HL-60 (cell line): ENCODE measurements around the gene SSH2.

ENCODE experiments used
- GABPA ChIP-seq: IDR thresholded peaks from 2 replicates; pipeline ENCODE4 v1.6.1; 2012; ENCODE audit warnings: low read depth
- TF ChIP-seq, protein P1 (sequence below): IDR thresholded peaks from one replicate; pipeline ENCODE4 v1.5.1; 2011; ENCODE audit warnings: low read length, control low read depth, inconsistent platforms; ENCODE audit not compliant: insufficient read depth

DNA sequence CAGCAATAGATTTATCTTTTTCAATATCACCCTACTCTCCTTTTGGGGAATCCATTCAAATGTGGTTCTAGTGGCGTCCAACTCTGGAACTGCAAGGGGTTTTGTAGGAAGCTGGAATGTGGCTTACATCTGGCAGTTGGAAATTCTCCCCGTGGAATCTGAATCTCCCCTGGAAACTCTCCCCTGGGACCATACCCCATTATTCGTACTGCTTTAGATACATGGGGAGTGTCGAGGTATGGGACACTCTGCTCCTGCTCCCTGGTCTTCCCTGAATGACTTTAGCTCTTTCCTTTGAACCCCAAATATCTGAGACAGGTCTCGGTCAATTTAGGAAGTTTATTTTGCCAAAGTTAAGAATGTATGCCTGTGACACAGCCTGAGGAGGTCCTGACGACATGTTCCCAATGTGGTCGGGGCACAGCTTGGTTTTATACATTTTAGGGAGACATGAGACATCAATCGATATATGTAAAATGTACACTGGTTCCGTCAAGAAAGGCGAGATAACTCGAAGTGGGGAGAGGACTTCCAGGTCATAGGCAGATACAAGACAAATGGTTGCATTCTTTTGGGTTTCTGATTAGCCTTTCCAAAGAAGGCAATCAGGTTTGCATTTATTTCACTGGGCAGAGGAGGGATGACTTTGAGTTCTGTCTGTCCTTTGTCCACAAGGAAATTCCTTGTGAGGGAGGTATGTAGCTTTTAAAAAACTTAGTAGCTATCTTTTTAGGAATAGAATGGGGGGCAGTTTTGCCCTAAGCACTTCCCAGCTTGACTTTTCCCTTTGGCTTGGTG lies 218.2 kb downstream of the SSH2 start:
- TF ChIP-seq, protein P1, sequence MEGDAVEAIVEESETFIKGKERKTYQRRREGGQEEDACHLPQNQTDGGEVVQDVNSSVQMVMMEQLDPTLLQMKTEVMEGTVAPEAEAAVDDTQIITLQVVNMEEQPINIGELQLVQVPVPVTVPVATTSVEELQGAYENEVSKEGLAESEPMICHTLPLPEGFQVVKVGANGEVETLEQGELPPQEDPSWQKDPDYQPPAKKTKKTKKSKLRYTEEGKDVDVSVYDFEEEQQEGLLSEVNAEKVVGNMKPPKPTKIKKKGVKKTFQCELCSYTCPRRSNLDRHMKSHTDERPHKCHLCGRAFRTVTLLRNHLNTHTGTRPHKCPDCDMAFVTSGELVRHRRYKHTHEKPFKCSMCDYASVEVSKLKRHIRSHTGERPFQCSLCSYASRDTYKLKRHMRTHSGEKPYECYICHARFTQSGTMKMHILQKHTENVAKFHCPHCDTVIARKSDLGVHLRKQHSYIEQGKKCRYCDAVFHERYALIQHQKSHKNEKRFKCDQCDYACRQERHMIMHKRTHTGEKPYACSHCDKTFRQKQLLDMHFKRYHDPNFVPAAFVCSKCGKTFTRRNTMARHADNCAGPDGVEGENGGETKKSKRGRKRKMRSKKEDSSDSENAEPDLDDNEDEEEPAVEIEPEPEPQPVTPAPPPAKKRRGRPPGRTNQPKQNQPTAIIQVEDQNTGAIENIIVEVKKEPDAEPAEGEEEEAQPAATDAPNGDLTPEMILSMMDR, result no peak
- no peak for TF ChIP-seq GABPA
